ENCODE measurements around the gene PKD2. TPM values are rescaled to one million over a fixed set of nuclear protein-coding genes. Genes with fewer than 3 reads are reported as not detected.

The PKD2 gene
- total and polyA plus RNA-seq, 2 of the 13 experiments (the other 11 are each of a cell fraction or from before 2014, with no cell fraction given): 5.6 to 9.1 TPM

DNA sequence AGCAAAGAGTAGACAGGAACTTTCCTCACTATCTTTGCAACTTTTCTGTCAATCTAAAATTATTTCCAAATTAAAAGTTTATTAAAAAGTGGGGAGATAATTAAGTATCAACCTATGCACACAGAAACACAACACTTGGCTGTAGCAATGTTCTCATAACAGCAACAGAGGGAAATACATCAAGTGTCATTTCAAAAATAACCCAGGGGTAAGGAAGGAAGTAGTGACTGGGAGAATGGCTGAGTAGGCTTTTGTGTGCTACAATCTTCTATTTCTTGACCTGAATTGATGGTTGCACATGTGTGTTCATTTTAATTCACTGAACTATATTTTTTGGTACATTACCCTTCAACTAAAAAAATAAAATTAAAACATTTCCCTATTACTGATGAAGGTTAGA, 83.5 kb downstream of the PKD2 start (continued):
- TF ChIP-seq ARNT2 (CRISPR knock-in tag; IDR thresholded peaks at IDR 0.05; ENCODE audit: low read depth) (no peak), ZFAT (CRISPR knock-in tag; conservative IDR thresholded peaks at IDR 0.05) (no peak)

DNA sequence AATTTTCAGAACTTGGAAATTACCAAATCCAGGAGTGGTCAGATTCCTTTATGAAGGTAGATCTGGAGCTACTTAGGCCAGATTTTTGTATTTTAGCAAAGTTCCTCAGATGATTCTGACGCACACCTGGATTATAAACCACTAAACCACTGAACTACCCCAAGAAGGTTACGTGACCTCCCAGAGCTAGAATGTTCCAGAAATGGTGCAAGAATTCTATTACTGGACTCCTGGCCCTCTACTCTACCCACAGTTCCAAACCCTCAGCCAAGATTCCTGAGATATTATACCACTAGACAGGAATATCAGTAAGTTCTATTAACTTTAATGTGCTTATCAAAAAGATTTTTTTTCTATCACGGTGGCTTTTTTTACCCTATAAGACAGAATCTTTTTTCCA, 83.9 kb downstream of the PKD2 start:
- Histone ChIP-seq H3K4me1 (ENCODE audit: insufficient read depth, low read length) (peaks cover 16% of the 10 kb centered on the region), H4K20me1 (ENCODE audit: insufficient read depth, low read length) (no peaks in the 10 kb centered on the region), H3K79me2 (ENCODE audit: insufficient read depth, low read length) (no peaks in the 10 kb centered on the region), H3K9ac (ENCODE audit: insufficient read depth, low read depth, low read length) (no peak overlapping the region), H3K4me3 (replicated peaks in 1 of 3; ENCODE audit: insufficient read depth in 1 of 3, low read depth in 2 of 3, low read length in 3 of 3) (no peak overlapping the region), H3K36me3 (replicated peaks in 1 of 2; ENCODE audit: control insufficient read depth in 1 of 2, insufficient read depth in 2 of 2, low read length in 2 of 2) (no peaks in the 10 kb centered on the region), H2AFZ (ENCODE audit: low read length) (no peak overlapping the region), H3K9me3 (ENCODE audit: low read length) (no peaks in the 10 kb centered on the region), H3K27me3 (ENCODE audit: control insufficient read depth in 1 of 2, insufficient read depth in 2 of 2, low read length in 2 of 2) (no peaks in the 10 kb centered on the region), H3K4me2 (ENCODE audit: low read depth, low read length) (no peak overlapping the region), H3K27ac (ENCODE audit: extremely low read length, insufficient read depth, low read length) (no peak overlapping the region)
- DNase-seq (ENCODE audit: low spot score): no peak
- no TSS peak for BruUV-seq (replicated peaks)
- 93% methylated on average over 3 of the region's 3 CpGs for WGBS (ENCODE audit: low lambda C conversion rate)
- POLR2A ChIA-PET: no interaction called here
- FAIRE-seq: no peak
- CTCF ChIA-PET (ENCODE audit: low intra/inter-chr PET ratio, low total read pairs): no interaction called here
- TF ChIP-seq ZSCAN31 (CRISPR knock-in tag; IDR thresholded peaks at IDR 0.05; ENCODE audit: low read depth) (no peak), FOXJ3 (CRISPR knock-in tag; IDR thresholded peaks at IDR 0.05; ENCODE audit: borderline replicate concordance) (no peak), NR3C1 (CRISPR knock-in tag; IDR thresholded peaks at IDR 0.05) (no peak), ATRX (CRISPR knock-in tag; IDR thresholded peaks at IDR 0.05; ENCODE audit: borderline replicate concordance) (no peak), TAF1 (CRISPR knock-in tag; IDR thresholded peaks at IDR 0.05) (no peak), ZSCAN25 (CRISPR knock-in tag; IDR thresholded peaks at IDR 0.05) (no peak), TBX3 (IDR thresholded peaks at IDR 0.05; ENCODE audit: borderline replicate concordance) (no peak), PRDM15 (CRISPR knock-in tag; IDR thresholded peaks at IDR 0.05) (no peak), IKZF5 (CRISPR knock-in tag; IDR thresholded peaks at IDR 0.05) (no peak), ZNF761 (CRISPR knock-in tag; conservative IDR thresholded peaks at IDR 0.05) (no peak), SRY (CRISPR knock-in tag; IDR thresholded peaks at IDR 0.05) (no peak)
- TF ChIP-seq, protein P1, sequence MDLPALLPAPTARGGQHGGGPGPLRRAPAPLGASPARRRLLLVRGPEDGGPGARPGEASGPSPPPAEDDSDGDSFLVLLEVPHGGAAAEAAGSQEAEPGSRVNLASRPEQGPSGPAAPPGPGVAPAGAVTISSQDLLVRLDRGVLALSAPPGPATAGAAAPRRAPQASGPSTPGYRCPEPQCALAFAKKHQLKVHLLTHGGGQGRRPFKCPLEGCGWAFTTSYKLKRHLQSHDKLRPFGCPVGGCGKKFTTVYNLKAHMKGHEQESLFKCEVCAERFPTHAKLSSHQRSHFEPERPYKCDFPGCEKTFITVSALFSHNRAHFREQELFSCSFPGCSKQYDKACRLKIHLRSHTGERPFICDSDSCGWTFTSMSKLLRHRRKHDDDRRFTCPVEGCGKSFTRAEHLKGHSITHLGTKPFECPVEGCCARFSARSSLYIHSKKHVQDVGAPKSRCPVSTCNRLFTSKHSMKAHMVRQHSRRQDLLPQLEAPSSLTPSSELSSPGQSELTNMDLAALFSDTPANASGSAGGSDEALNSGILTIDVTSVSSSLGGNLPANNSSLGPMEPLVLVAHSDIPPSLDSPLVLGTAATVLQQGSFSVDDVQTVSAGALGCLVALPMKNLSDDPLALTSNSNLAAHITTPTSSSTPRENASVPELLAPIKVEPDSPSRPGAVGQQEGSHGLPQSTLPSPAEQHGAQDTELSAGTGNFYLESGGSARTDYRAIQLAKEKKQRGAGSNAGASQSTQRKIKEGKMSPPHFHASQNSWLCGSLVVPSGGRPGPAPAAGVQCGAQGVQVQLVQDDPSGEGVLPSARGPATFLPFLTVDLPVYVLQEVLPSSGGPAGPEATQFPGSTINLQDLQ (CRISPR knock-in tag; IDR thresholded peaks at IDR 0.05): no peak
- TF ChIP-seq, protein P2, sequence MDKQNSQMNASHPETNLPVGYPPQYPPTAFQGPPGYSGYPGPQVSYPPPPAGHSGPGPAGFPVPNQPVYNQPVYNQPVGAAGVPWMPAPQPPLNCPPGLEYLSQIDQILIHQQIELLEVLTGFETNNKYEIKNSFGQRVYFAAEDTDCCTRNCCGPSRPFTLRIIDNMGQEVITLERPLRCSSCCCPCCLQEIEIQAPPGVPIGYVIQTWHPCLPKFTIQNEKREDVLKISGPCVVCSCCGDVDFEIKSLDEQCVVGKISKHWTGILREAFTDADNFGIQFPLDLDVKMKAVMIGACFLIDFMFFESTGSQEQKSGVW (CRISPR knock-in tag; IDR thresholded peaks at IDR 0.05; ENCODE audit: borderline replicate concordance): no peak
- ATAC-seq: no peak
- in situ Hi-C loops (cut with HindIII; ENCODE audit: extremely low pct_ligation_motif_present, low pct_unique_long_range_greater_than_20kb) (no loop called here), intact Hi-C loops (cut with micrococcal nuclease; ENCODE audit: unreplicated experiment) (no loop called here)

Data from HepG2 (cell line).